Measurements from ENCODE around the gene GP9.

DNA sequence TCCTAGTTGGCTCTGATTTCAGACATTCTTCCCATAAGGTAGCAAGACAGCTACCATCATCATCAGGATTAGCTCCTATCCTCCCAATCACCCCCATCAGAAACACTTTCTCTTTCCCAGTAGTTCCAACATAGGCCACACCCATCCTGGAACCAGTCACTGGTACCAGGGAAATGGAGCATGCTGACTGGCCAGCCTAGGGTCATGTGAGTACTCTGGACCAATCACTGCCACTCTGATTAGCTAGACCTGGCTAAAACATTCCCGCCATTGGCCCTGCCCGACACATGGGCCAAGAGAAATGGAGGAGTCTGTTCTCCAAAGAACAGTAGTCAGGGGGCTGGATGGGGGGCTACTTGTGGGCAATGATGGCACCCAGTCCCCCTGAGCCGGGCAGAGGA lies 47.1 kb upstream of the GP9 start:
- TF ChIP-seq, protein P1, sequence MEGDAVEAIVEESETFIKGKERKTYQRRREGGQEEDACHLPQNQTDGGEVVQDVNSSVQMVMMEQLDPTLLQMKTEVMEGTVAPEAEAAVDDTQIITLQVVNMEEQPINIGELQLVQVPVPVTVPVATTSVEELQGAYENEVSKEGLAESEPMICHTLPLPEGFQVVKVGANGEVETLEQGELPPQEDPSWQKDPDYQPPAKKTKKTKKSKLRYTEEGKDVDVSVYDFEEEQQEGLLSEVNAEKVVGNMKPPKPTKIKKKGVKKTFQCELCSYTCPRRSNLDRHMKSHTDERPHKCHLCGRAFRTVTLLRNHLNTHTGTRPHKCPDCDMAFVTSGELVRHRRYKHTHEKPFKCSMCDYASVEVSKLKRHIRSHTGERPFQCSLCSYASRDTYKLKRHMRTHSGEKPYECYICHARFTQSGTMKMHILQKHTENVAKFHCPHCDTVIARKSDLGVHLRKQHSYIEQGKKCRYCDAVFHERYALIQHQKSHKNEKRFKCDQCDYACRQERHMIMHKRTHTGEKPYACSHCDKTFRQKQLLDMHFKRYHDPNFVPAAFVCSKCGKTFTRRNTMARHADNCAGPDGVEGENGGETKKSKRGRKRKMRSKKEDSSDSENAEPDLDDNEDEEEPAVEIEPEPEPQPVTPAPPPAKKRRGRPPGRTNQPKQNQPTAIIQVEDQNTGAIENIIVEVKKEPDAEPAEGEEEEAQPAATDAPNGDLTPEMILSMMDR (IDR thresholded peaks at IDR 0.05; ENCODE audit: low read depth, low read length, missing input control) = no peak
- TF ChIP-seq JUND (IDR thresholded peaks at IDR 0.05) (no peak), RXRA (IDR thresholded peaks at IDR 0.05) (no peak)

All from liver (tissue), 3 donors.